Retinal pigment epithelial cell (primary cell): ENCODE data around the gene GIPC2.

Experiments
- DNase-seq: peaks from one replicate; pipeline ENCODE4 v3.0.0-alpha.2; 2010; ENCODE audit warnings: low read depth
- H3K4me3 ChIP-seq: 2 replicates; pipeline ENCODE4 v1.5.1; 2011; ENCODE audit warnings: mild to moderate bottlenecking, low read length, control low read depth, moderate library complexity
- TF ChIP-seq, protein P1 (sequence below): conservative IDR thresholded peaks from 2 replicates; pipeline ENCODE4 v1.5.1; 2011; ENCODE audit warnings: low read depth, low read length, control low read depth, inconsistent platforms

GIPC2 gene

GRCh38 chr1:78176448-78176847 lies 130.7 kb downstream of the GIPC2 start:
- no peak overlapping the region for H3K4me3 ChIP-seq
- no peak for DNase-seq
- TF ChIP-seq, protein P1, sequence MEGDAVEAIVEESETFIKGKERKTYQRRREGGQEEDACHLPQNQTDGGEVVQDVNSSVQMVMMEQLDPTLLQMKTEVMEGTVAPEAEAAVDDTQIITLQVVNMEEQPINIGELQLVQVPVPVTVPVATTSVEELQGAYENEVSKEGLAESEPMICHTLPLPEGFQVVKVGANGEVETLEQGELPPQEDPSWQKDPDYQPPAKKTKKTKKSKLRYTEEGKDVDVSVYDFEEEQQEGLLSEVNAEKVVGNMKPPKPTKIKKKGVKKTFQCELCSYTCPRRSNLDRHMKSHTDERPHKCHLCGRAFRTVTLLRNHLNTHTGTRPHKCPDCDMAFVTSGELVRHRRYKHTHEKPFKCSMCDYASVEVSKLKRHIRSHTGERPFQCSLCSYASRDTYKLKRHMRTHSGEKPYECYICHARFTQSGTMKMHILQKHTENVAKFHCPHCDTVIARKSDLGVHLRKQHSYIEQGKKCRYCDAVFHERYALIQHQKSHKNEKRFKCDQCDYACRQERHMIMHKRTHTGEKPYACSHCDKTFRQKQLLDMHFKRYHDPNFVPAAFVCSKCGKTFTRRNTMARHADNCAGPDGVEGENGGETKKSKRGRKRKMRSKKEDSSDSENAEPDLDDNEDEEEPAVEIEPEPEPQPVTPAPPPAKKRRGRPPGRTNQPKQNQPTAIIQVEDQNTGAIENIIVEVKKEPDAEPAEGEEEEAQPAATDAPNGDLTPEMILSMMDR = no peak

GRCh38 chr1:78177708-78178270 lies 132.0 kb downstream of the GIPC2 start:
- no peak for DNase-seq
- H3K4me3 ChIP-seq = no peak overlapping the region
- TF ChIP-seq, protein P1 = no peak

- TF ChIP-seq, protein P1 = no peak
- DNase-seq = no peak
- H3K4me3 ChIP-seq = no peak overlapping the region
Observed at GRCh38 chr1:78178816-78179215, 133.1 kb downstream of the GIPC2 start.

DNA sequence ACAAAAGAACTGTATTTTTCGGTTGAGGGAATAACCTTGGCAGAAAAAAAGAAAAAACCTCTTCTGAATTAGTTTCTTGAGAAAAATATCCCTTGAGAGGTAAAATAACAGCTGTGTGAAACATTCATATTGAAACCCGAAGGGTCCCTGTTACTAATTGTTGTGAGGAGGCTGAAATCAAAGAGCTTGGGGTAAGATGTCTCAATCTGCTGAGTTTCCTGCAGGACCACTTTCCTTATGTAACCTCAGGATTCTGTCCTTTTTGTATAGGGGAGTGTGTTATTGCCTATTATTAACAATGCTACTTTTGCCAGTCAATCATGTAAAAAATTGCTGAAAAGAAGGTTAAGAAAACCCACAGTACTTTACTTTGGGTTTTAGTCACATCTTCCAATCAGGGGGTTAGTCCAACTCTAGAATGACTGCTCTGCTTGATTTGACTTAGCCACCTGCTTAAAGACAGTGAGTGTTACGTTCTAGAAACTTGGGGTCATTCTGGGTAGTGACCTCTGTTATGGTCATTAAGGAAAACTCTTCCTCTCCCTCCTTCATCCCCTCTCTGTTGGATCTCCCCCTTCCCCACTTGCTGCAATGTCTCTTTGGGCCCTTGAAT lies 138.8 kb downstream of the GIPC2 start:
- H3K4me3 ChIP-seq = no peak overlapping the region
- no peak for DNase-seq
- TF ChIP-seq, protein P1 = no peak
